ENCODE measurements around the gene XIRP2.

The XIRP2 gene

DNA sequence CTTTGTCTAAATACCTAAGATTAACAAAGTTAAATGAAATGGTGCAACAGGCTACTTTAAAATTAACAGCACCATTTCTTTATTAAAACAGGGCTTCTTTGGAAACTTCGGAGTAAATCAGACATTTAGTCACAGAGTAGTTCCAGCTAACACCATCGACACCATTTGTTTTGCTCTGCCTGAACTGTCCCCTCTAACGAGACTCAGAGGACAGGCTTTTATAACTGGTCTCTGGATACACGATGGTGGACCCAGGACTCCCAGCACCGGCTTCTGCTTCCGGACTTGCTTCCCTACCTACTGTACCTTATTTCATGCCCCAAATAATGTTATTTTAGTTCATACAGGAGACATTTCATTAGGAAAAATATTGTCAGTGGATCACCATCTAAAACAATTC lies 252.1 kb downstream of the XIRP2 start:
- no peaks in the 10 kb centered on the region for H3K36me3 ChIP-seq (replicated peaks)
- in situ Hi-C loops (cut with MboI; ENCODE audit: low sequenced_read_pairs) = no loop called here
- H3K27me3 ChIP-seq (ENCODE audit: low read depth) = no peaks in the 10 kb centered on the region
- no peak overlapping the region for H3K4me3 ChIP-seq
- no peak for DNase-seq (ENCODE audit: low spot score in 2 of 2)
- H3K4me1 ChIP-seq = no peaks in the 10 kb centered on the region; the same call in 1 of the 2 replicates
- no peaks in the 10 kb centered on the region for H3K9me3 ChIP-seq

DNA sequence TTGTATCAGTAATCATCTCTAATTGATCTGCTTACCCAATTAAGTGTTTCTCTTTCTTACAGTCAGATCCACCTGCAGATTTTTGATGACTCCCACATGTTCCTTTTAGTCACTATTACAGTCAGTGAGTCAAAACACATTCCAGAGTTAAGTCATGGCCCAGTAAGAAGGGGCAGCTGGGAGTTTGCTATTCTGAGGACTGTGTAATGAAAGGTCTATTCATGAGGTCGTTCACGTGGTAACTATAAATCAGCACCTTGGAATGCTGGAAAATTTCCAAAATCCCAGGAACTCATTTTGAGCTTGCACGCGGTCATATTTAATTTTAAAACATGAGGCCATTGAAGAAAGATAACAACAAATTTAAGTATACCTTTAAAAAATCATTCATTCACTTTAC lies 252.5 kb downstream of the XIRP2 start:
- Histone ChIP-seq H3K4me3 (no peak overlapping the region), H3K4me1 (no peaks in the 10 kb centered on the region; the same call in 1 of the 2 replicates), H3K27me3 (ENCODE audit: low read depth) (no peaks in the 10 kb centered on the region), H3K36me3 (replicated peaks) (no peaks in the 10 kb centered on the region), H3K9me3 (no peaks in the 10 kb centered on the region)
- DNase-seq (ENCODE audit: low spot score in 2 of 2) = no peak
- in situ Hi-C loops (cut with MboI; ENCODE audit: low sequenced_read_pairs) = no loop called here

DNA sequence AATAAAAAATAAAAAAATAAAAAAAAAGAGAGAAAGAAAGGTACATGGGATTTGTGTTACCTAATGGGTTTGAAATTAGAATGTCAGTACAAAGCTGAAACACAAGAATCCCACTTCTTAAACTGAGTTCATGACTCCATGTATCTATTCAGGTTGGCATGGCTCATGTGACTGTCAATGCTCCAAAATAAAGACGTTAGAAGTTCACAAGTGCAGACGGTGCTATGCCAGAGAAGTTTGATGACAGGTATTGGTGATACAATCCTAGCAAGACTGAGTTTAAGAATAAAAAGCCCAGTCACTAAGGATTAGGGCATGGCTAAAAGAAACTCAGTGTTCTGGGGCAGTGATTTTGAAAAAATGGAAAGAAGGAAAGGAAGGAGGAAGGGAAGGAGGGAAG lies 254.3 kb downstream of the XIRP2 start:
- no peak for DNase-seq (ENCODE audit: low spot score in 2 of 2)
- H3K4me1 ChIP-seq = no peaks in the 10 kb centered on the region; the same call in 1 of the 2 replicates
- in situ Hi-C loops (cut with MboI; ENCODE audit: low sequenced_read_pairs) = no loop called here

DNA sequence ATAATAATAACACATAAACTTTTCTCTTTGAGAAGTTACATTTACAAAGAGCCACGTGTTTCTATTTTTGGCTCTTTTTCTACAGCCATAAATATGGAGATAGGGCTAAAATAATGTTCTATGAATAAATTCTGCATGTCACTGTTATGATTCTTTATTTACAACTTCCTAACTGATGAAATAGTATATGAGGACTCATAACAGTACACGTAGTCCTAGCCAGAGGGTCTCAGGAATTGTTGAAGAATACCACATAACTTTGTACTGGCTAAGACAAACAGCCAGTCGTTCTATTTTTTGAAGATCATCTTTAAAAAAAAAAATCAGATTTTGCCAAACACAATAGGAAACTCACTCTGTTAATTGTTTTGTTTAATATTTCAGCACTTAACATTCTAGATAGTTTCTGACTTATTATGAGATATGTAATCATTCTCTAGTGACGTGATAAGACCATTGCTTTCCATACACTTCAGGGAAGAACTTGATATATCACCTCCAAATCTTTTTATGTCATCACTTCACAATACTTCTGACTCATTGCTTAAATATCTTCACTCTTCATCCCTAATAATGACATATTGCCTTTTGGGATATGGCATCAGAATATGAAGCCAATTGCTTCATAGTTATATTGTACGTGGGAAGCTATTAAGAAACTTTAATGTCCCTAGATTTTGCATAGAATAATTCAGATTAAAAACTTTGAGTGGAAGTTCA lies 256.1 kb downstream of the XIRP2 start:
- Histone ChIP-seq H3K27me3 (ENCODE audit: low read depth) (no peaks in the 10 kb centered on the region), H3K4me1 (no peaks in the 10 kb centered on the region; the same call in 1 of the 2 replicates), H3K36me3 (replicated peaks) (no peaks in the 10 kb centered on the region), H3K4me3 (no peak overlapping the region), H3K9me3 (no peaks in the 10 kb centered on the region)
- in situ Hi-C loops (cut with MboI; ENCODE audit: low sequenced_read_pairs) = no loop called here
- no peak for DNase-seq (ENCODE audit: low spot score in 2 of 2)

More for the DNA sequence above, 254.3 kb downstream of the XIRP2 start:
- no peaks in the 10 kb centered on the region for H3K9me3 ChIP-seq
- no peaks in the 10 kb centered on the region for H3K27me3 ChIP-seq (ENCODE audit: low read depth)
- no peaks in the 10 kb centered on the region for H3K36me3 ChIP-seq (replicated peaks)
- no peak overlapping the region for H3K4me3 ChIP-seq

DNA sequence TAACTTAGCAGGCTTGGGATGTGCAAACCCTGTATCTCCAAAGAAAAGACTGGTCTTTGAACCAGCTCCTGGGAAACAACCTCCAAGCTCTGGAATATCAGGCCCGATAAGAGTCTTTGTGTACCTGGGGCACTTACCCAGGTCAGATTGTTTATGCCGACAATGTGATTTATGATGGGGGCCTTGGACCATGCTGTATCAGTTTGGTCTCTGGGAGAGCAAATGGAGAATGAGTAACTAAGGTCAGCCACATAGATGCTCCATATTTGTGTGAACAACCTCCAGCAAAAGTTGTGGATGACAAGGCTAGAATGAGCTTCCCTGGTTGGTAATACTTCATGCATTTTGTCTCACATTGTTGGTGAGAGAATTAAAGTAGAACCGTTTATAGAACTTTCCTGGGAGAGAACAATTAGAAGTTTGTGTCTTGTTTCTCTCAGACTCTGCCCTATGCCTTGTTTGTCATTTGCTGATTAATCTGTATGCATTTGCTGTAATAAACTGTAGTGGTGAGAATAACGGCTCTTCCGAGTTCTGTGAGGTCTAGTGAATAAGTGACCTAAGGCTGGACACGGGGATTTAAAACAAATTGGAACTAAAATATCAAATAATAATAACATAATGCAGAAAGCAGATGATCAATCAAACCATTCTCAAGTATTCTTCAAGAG lies 259.1 kb downstream of the XIRP2 start:
- in situ Hi-C loops (cut with MboI; ENCODE audit: low sequenced_read_pairs) = no loop called here
- H3K9me3 ChIP-seq = no peaks in the 10 kb centered on the region
- H3K4me3 ChIP-seq = no peak overlapping the region

DNA sequence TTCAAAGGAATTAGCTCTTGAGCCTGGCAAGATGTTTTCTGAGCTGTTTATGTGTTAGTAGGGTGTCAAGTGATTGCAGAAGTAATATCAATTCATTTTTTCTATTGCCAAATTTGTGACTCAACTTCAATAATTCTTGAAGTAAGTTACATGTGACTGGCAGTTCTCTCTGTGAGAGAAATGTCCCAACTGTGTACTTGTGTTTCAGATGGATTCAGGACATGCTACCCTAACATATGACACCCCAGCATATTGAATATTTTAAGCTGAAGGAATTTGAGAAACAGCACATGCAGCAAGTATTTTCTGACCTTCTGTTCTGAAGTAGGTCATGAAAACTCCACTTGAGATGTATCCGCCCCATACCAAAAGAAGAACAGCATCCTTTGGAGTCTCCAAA lies 263.6 kb downstream of the XIRP2 start:
- DNase-seq (ENCODE audit: low spot score in 2 of 2) = no peak
- no peaks in the 10 kb centered on the region for H3K9me3 ChIP-seq
- no peak overlapping the region for H3K4me3 ChIP-seq
- H3K4me1 ChIP-seq = no peaks in the 10 kb centered on the region
- in situ Hi-C loops (cut with MboI; ENCODE audit: low sequenced_read_pairs) = no loop called here
- H3K27me3 ChIP-seq (ENCODE audit: low read depth) = no peaks in the 10 kb centered on the region
- H3K36me3 ChIP-seq (replicated peaks) = no peaks in the 10 kb centered on the region

More for the DNA sequence above, 259.1 kb downstream of the XIRP2 start:
- Histone ChIP-seq H3K4me1 (no peaks in the 10 kb centered on the region), H3K36me3 (replicated peaks) (no peaks in the 10 kb centered on the region), H3K27me3 (ENCODE audit: low read depth) (no peaks in the 10 kb centered on the region)
- DNase-seq (ENCODE audit: low spot score in 2 of 2) = no peak

DNA sequence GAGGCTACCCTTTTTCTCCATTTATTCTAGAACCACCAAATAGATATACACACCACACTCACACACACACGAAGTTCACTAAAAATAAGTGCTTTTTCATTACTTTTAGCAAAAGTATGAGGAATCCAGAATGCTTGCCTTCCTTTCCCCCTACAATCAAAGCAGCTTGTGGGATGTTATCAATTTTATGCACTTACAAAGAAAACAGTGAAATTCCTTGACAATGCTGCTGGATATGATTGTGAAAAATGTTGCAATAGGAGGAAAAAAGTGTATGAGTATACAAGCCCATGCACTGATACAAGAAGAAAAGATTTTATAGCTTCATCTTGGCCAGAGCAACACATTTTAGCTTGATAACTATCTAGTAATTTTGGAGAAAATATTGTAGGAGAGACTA lies 269.2 kb downstream of the XIRP2 start:
- Histone ChIP-seq H3K4me3 (no peak overlapping the region), H3K4me1 (no peaks in the 10 kb centered on the region), H3K36me3 (replicated peaks) (no peaks in the 10 kb centered on the region), H3K27me3 (ENCODE audit: low read depth) (no peaks in the 10 kb centered on the region), H3K9me3 (no peaks in the 10 kb centered on the region)
- in situ Hi-C loops (cut with MboI; ENCODE audit: low sequenced_read_pairs) = no loop called here
- no peak for DNase-seq (ENCODE audit: low spot score in 2 of 2)

DNA sequence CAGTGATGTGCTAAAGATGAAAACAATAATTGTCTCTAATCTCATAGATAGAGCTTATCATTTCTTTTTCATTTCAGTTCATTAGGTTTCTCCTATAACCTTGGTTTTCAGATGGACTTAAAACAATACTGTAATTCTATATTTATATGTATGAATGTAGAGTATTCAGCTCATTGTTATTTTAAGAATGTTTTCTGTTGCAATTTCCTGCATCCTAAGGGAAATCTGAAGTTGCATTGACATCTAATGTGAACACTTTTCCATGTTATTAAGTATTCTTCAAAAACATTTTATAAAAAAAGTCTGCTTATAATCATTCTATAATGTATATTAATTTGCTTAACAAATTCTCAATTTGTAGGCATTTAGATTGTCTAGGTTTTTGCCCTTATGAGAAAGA lies 288.9 kb downstream of the XIRP2 start:
- DNase-seq (ENCODE audit: low spot score in 2 of 2) = no peak
- in situ Hi-C loops (cut with MboI; ENCODE audit: low sequenced_read_pairs) = no loop called here
- H3K9me3 ChIP-seq = no peaks in the 10 kb centered on the region
- no peaks in the 10 kb centered on the region for H3K36me3 ChIP-seq (replicated peaks)
- H3K4me1 ChIP-seq = no peaks in the 10 kb centered on the region
- no peak overlapping the region for H3K4me3 ChIP-seq
- no peaks in the 10 kb centered on the region for H3K27me3 ChIP-seq (ENCODE audit: low read depth)

DNA sequence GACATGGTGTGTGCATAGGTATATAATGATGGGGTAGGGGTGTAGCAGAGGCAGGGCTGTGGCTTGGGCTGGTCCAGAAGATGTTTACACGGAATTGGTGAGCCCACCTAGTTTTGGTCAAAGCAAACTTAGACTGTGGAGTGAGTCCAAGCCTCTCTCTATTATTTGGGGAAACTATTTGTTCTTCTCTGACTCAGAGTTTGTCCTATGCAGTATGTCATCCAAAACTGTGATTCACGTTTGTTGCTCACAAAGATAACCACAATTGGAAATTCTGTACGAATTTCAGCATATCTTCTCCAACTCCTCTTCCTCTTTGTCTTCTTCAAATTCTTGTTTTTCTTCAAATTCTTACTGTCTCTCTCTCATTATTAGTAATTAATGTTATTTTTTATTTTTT lies 292.9 kb downstream of the XIRP2 start:
- in situ Hi-C loops (cut with MboI; ENCODE audit: low sequenced_read_pairs) = no loop called here
- no peaks in the 10 kb centered on the region for H3K4me1 ChIP-seq
- H3K27me3 ChIP-seq (ENCODE audit: low read depth) = no peaks in the 10 kb centered on the region
- H3K9me3 ChIP-seq = no peaks in the 10 kb centered on the region
- no peak for DNase-seq (ENCODE audit: low spot score in 2 of 2)
- H3K4me3 ChIP-seq = no peak overlapping the region
- no peaks in the 10 kb centered on the region for H3K36me3 ChIP-seq (replicated peaks)

DNA sequence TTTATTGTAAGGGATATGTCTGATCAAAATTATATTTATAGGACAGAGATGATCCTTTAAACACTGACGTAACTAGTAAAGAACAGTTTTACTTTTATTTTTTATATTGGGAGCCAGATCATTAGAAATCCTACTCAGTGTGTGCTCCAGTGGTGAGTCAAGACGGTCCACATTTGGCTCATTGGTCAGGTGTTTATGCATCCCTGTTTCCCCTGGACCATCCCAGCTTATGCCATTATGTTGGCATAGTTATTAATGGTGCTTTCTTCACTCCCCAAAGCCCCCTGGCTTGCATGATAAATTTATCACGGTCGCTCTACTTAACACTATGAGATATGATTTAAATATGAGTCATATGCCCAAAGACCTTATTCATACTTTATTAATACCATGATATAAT lies 293.4 kb downstream of the XIRP2 start:
- H3K4me1 ChIP-seq = no peaks in the 10 kb centered on the region
- H3K36me3 ChIP-seq (replicated peaks) = no peaks in the 10 kb centered on the region
- no peak overlapping the region for H3K4me3 ChIP-seq
- in situ Hi-C loops (cut with MboI; ENCODE audit: low sequenced_read_pairs) = no loop called here
- H3K9me3 ChIP-seq = no peaks in the 10 kb centered on the region
- DNase-seq (ENCODE audit: low spot score in 2 of 2) = no peak
- H3K27me3 ChIP-seq (ENCODE audit: low read depth) = no peaks in the 10 kb centered on the region

DNA sequence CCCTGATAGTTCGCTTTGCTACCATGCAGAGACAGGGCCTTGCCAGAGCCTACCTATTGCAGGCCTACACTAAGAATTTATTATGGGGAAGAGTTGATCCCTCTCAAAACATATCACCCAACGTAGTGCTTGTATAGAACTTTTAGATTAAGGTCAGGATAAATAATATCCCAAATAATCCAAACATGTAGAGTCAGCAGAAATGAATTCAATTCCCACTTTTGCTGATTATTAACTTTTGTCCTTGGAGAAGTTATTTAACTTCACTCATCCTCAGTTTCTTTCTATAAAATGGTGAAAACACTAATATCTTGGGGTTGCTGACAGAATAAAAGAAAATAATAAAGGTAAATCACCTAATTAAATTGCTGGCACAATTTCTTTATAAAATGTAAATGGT lies 294.1 kb downstream of the XIRP2 start:
- Histone ChIP-seq H3K4me1 (no peaks in the 10 kb centered on the region), H3K4me3 (no peak overlapping the region), H3K27me3 (ENCODE audit: low read depth) (no peaks in the 10 kb centered on the region), H3K9me3 (no peaks in the 10 kb centered on the region), H3K36me3 (replicated peaks) (no peaks in the 10 kb centered on the region)
- no peak for DNase-seq (ENCODE audit: low spot score in 2 of 2)
- in situ Hi-C loops (cut with MboI; ENCODE audit: low sequenced_read_pairs) = no loop called here

DNA sequence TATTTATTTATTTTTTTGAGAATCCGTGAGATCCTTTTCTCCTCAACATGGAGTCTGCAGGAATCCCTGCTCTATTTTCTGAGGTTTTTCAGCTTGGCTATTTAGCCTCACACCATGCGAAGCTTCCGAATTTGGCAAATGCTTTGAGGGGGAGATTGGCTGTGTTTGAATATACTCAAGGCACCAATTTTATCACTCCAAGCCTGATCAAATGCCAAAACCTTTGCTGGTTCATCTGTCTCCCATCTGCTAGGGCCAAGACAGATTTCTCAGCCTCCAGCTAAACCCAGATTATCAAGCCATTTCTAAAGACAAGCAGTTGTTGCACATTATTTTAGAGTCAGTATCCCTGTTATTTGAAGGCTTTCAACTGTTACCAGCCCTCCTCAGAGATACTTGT lies 295.7 kb downstream of the XIRP2 start:
- Histone ChIP-seq H3K4me3 (no peak overlapping the region), H3K27me3 (ENCODE audit: low read depth) (no peaks in the 10 kb centered on the region), H3K36me3 (replicated peaks) (no peaks in the 10 kb centered on the region), H3K9me3 (no peaks in the 10 kb centered on the region), H3K4me1 (no peaks in the 10 kb centered on the region)
- in situ Hi-C loops (cut with MboI; ENCODE audit: low sequenced_read_pairs) = no loop called here
- no peak for DNase-seq (ENCODE audit: low spot score in 2 of 2)

DNA sequence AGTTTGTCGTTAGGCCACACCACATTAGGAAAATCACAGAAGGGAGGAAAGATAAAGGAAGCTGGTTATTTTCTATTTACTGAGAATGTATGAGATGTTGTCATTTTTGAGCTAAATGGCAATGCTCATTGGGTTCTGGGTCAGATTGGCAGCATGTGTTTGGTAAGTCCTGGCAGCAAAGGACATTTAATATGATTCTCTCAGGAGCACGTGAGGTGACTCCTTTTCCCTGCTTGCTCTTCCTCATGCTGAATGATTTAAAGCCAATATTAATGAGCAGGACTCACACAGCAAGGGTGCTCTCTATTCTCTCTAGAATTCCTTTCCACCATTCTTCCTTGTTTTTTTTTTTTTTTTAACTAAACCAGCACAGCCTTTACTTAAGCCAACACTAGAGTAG lies 298.2 kb downstream of the XIRP2 start:
- in situ Hi-C loops (cut with MboI; ENCODE audit: low sequenced_read_pairs) = no loop called here
- no peaks in the 10 kb centered on the region for H3K36me3 ChIP-seq (replicated peaks)
- H3K4me3 ChIP-seq = no peak overlapping the region
- no peaks in the 10 kb centered on the region for H3K27me3 ChIP-seq (ENCODE audit: low read depth)
- DNase-seq (ENCODE audit: low spot score in 2 of 2) = no peak
- H3K9me3 ChIP-seq = no peaks in the 10 kb centered on the region
- H3K4me1 ChIP-seq = no peaks in the 10 kb centered on the region

DNA sequence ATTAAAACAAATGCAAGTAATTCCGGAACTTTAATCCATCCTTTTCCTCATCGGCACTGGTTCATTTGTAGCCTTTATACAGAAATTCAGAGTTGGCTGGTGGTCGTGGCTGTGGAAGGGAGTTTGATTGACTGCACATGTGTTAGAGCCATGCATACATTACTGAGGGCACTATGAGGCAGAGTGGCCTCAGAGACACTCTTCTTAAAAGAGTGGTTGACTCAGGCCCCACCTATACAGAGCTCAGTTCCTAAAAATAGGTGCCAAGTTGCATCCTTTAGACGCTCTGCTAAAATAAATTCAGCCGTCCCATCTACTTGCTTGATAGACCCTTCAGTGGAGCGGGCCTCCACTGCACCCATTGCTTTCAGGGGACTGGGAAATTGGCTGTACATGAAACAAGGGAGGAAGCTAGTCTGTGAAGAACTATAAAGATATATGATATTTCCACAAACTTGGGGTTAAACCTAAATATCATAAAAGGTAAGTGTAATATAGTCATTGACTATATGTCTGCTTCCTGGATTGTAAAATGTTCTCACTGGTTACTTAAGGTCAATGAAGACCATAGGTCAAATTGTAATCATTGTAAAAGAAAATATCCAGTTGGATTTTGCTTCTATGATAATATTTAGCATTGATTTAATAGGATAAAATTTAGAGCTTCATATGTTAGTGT lies 298.9 kb downstream of the XIRP2 start:
- no peak overlapping the region for H3K4me3 ChIP-seq
- in situ Hi-C loops (cut with MboI; ENCODE audit: low sequenced_read_pairs) = no loop called here

More for the DNA sequence above, 298.9 kb downstream of the XIRP2 start:
- no peaks in the 10 kb centered on the region for H3K36me3 ChIP-seq (replicated peaks)
- no peaks in the 10 kb centered on the region for H3K9me3 ChIP-seq
- DNase-seq (ENCODE audit: low spot score in 2 of 2) = no peak
- H3K27me3 ChIP-seq (ENCODE audit: low read depth) = no peaks in the 10 kb centered on the region
- no peaks in the 10 kb centered on the region for H3K4me1 ChIP-seq

Measured in HAP-1 (cell line).